ENCODE data around the gene C1orf50. TPM values are rescaled to one million over a fixed set of nuclear protein-coding genes. Genes with fewer than 3 reads are reported as not detected.

C1orf50 gene
- total and polyA plus RNA-seq, 2 donors (not counting 1 experiment from before 2014, with no cell fraction given) = 2.7 to 17.1 TPM

- H3K27me3 ChIP-seq (replicated peaks in 1 of 4; ENCODE audit: control extremely low read depth in 1 of 4, control insufficient read depth in 3 of 4, insufficient read depth in 4 of 4, low read length in 3 of 4) = no peaks in the 10 kb centered on the region
- H3K27ac Mint-ChIP-seq = no peak overlapping the region
- no peak for ATAC-seq (ENCODE audit: low read depth)
These were observed 28.3 kb upstream of the C1orf50 start for GRCh38 chr1:42738678-42739226.

More at GRCh38 chr1:42738678-42739226, 28.3 kb upstream of the C1orf50 start:
- intact Hi-C loops (cut with micrococcal nuclease) = no loop called here
- H3K27ac ChIP-seq (ENCODE audit: low read length in 2 of 2) = no peak overlapping the region
- no peaks in the 10 kb centered on the region for H4K20me1 ChIP-seq (ENCODE audit: control insufficient read depth, insufficient read depth, low read length, poor library complexity, severe bottlenecking)
- H3K4me3 Mint-ChIP-seq = no peak overlapping the region
- H3K9ac ChIP-seq (ENCODE audit: low read length) = no peak overlapping the region
- H3K4me3 ChIP-seq (ENCODE audit: control extremely low read depth in 1 of 5, extremely low read depth in 1 of 5, insufficient read depth in 1 of 5, low read depth in 2 of 5, low read length in 4 of 5) = no peak overlapping the region
- H2AFZ ChIP-seq (ENCODE audit: insufficient read depth, low read depth, low read length, poor library complexity, severe bottlenecking) = no peak overlapping the region
- no peak overlapping the region for H3K4me2 ChIP-seq (replicated peaks; ENCODE audit: low read depth, low read length, poor library complexity, severe bottlenecking)
- H3K36me3 ChIP-seq (replicated peaks in 1 of 2; ENCODE audit: control extremely low read depth in 1 of 2, control insufficient read depth in 1 of 2, extremely low read depth in 1 of 2, insufficient read depth in 2 of 2, low read length in 1 of 2) = no peaks in the 10 kb centered on the region
- CTCF ChIA-PET = no interaction called here
- POLR2A ChIA-PET = no interaction called here
- H3K9me3 ChIP-seq (ENCODE audit: control extremely low read depth in 1 of 3, control insufficient read depth in 2 of 3, insufficient read depth in 1 of 3, low read length in 2 of 3) = no peaks in the 10 kb centered on the region
- TF ChIP-seq EZH2 (IDR thresholded peaks at IDR 0.05; ENCODE audit: borderline replicate concordance, insufficient read depth, low read depth, low read length, poor library complexity, severe bottlenecking) = no peak
- TF ChIP-seq CTCF (IDR thresholded peaks at IDR 0.05) = no peak
- DNase-seq = no peak
- peaks cover 10 to 16% of the 10 kb centered on the region in 2 donors for H3K4me1 ChIP-seq (ENCODE audit: control insufficient read depth in 2 of 2, insufficient read depth in 2 of 2, low read length in 2 of 2)
- WGBS (ENCODE audit: insufficient coverage) = 87% methylated on average over 7 of the region's 8 CpGs
- H3K9me3 Mint-ChIP-seq (ENCODE audit: insufficient read depth) = no peaks in the 10 kb centered on the region
- no peaks in the 10 kb centered on the region for H3K27me3 Mint-ChIP-seq
- no peaks in the 10 kb centered on the region for H3K79me2 ChIP-seq (ENCODE audit: control insufficient read depth, insufficient read depth, low read length)
- peaks cover 8% of the 10 kb centered on the region for H3K4me1 Mint-ChIP-seq

Data from B cell (primary cell).